ENCODE data around the gene FCER1G. TPM values are rescaled to one million over a fixed set of nuclear protein-coding genes. Genes with fewer than 3 reads are reported as not detected.
A peak's percentile ranks its signal among the peaks of the same experiment; 100 is the strongest.

The FCER1G gene
- total RNA-seq, 1 donor from 2014 or later = 4.3 TPM

DNA sequence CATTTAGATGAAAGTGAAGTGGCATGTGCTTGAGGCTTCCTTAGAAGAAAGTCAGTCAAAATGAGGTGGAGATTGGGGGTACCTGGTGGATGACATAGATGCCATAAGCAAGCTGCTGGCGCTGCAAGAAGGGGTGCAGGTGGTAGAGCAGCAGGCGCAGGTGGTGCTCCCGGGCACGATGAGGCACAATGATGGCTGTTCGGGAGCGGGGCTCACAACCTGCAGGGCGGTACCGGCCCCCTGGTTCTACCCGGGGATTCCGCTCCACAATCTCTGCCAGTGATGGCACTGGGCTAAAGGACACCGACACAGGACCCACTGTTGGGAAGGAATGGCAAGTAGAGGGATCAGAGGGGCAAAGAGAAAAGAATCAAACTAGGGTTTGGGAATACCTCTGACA is 40.2 kb upstream of the FCER1G start:
- DNase-seq (ENCODE audit: low spot score) = no peak
- Mint-ChIP-seq H3K36me3 (ENCODE audit: low read depth, unreplicated experiment) (peaks cover 43% of the 10 kb centered on the region), H3K9me3 (ENCODE audit: unreplicated experiment) (no peaks in the 10 kb centered on the region), H3K27me3 (ENCODE audit: unreplicated experiment) (peaks cover 14% of the 10 kb centered on the region), H3K4me1 (ENCODE audit: unreplicated experiment) (peaks cover 25% of the 10 kb centered on the region), H3K4me3 (ENCODE audit: unreplicated experiment) (no peak overlapping the region), H3K27ac (ENCODE audit: unreplicated experiment) (no peak overlapping the region)
- TF ChIP-seq, protein P1, sequence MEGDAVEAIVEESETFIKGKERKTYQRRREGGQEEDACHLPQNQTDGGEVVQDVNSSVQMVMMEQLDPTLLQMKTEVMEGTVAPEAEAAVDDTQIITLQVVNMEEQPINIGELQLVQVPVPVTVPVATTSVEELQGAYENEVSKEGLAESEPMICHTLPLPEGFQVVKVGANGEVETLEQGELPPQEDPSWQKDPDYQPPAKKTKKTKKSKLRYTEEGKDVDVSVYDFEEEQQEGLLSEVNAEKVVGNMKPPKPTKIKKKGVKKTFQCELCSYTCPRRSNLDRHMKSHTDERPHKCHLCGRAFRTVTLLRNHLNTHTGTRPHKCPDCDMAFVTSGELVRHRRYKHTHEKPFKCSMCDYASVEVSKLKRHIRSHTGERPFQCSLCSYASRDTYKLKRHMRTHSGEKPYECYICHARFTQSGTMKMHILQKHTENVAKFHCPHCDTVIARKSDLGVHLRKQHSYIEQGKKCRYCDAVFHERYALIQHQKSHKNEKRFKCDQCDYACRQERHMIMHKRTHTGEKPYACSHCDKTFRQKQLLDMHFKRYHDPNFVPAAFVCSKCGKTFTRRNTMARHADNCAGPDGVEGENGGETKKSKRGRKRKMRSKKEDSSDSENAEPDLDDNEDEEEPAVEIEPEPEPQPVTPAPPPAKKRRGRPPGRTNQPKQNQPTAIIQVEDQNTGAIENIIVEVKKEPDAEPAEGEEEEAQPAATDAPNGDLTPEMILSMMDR (IDR thresholded peaks at IDR 0.05; ENCODE audit: unreplicated experiment) = no peak

GRCh38 chr1:161175771-161176453 is 39.2 kb upstream of the FCER1G start:
- Mint-ChIP-seq H3K27me3 (ENCODE audit: unreplicated experiment) (peaks cover 14% of the 10 kb centered on the region), H3K4me3 (ENCODE audit: unreplicated experiment) (peak overlapping the region; percentile 99), H3K27ac (ENCODE audit: unreplicated experiment) (peak overlapping the region; percentile 8), H3K9me3 (ENCODE audit: unreplicated experiment) (no peaks in the 10 kb centered on the region), H3K36me3 (ENCODE audit: low read depth, unreplicated experiment) (peaks cover 41% of the 10 kb centered on the region), H3K4me1 (ENCODE audit: unreplicated experiment) (peaks cover 25% of the 10 kb centered on the region)
- TF ChIP-seq, protein P1 (IDR thresholded peaks at IDR 0.05; ENCODE audit: unreplicated experiment) = no peak
- DNase-seq (ENCODE audit: low spot score) = no peak

- H3K27ac Mint-ChIP-seq (ENCODE audit: unreplicated experiment) = peak overlapping the region; percentile 96
- H3K9me3 Mint-ChIP-seq (ENCODE audit: unreplicated experiment) = no peaks in the 10 kb centered on the region
- peaks cover 25% of the 10 kb centered on the region for H3K4me1 Mint-ChIP-seq (ENCODE audit: unreplicated experiment)
- TF ChIP-seq, protein P1 (IDR thresholded peaks at IDR 0.05; ENCODE audit: unreplicated experiment) = no peak
- no peak for DNase-seq (ENCODE audit: low spot score)
- H3K36me3 Mint-ChIP-seq (ENCODE audit: low read depth, unreplicated experiment) = peaks cover 37% of the 10 kb centered on the region
- H3K27me3 Mint-ChIP-seq (ENCODE audit: unreplicated experiment) = peaks cover 14% of the 10 kb centered on the region
- peak overlapping the region; percentile 99 for H3K4me3 Mint-ChIP-seq (ENCODE audit: unreplicated experiment)
Measured at GRCh38 chr1:161176468-161177111, 38.5 kb upstream of the FCER1G start.

DNA sequence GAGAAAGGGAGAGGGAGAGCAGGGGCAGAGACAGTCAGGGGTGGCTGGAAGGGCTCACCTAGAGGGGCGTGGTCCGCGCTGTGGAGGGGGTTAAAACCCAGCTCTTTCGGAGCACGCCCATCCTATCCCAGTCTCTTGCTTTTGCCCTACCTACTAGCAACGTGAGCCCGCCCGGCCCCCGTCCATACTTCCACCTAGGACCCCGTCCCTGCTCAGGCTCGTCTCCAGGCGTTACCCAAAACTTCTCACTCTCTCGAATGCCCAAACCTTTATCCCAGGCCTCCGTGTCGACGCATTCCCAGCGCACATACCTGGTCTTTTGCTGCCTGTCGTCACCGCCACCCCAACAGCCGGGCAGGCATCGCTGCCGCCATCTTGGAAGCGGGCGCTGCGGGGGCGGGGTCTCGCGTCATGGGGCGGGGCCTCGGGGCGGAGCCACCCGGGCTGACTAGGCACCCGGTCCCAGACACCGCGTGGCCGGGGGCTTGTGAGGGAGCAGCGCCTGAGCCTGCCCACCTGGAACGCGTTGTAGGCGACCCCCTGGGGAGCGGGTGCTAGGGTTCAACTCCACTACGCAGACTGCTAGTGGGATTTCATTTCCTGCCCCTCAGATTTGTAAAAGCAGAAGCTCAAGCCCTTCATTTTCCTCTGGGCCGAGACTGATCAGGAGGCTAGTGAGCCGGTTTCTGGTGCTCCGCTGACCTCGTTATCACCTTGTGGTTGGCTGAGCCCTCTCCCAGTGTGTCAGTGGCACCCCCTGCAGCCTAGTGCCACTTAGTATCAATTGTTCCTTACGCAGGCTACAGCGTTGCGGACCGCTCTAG is 37.8 kb upstream of the FCER1G start, which contains the start of gene B4GALT3:
Gene B4GALT3, minus strand, starts transcription at position 396 of the 824 bp plus-strand sequence. CDS start 1,447 bp downstream, outside the sequence.
- peaks cover 35% of the 10 kb centered on the region for H3K36me3 Mint-ChIP-seq (ENCODE audit: low read depth, unreplicated experiment)
- H3K27me3 Mint-ChIP-seq (ENCODE audit: unreplicated experiment) = peaks cover 14% of the 10 kb centered on the region
- H3K27ac Mint-ChIP-seq (ENCODE audit: unreplicated experiment) = peak within 1 kb of the TSS; percentile 96
- H3K4me3 Mint-ChIP-seq (ENCODE audit: unreplicated experiment) = peak within 1 kb of the TSS; percentile 99
- peak; percentile 96 for DNase-seq (ENCODE audit: low spot score)
- no peaks in the 10 kb centered on the region for H3K9me3 Mint-ChIP-seq (ENCODE audit: unreplicated experiment)
- peaks cover 25% of the 10 kb centered on the region for H3K4me1 Mint-ChIP-seq (ENCODE audit: unreplicated experiment)
- TF ChIP-seq, protein P1 (IDR thresholded peaks at IDR 0.05; ENCODE audit: unreplicated experiment) = no peak
